GM23338 (cell line): ENCODE measurements around the gene PADI6. TPM values are rescaled to one million over a fixed set of nuclear protein-coding genes. Genes with fewer than 3 reads are reported as not detected.

Source experiments
- ATAC-seq: fragments of 200-7000 bp; cut with Tn5 transposase; 3 replicates; pipeline ENCODE4 v1.9.1; 2020
- DNase-seq: peaks from one replicate; pipeline ENCODE4 v3.0.0-alpha.2; 2015; ENCODE audit warnings: low spot score
- H2AFZ ChIP-seq: fragments of 200-600 bp; sonication (generic); 2 replicates; pipeline ENCODE4 v1.8.0; 2016; ENCODE audit warnings: antibody characterized with exemption, mild to moderate bottlenecking, moderate library complexity
- H3F3A ChIP-seq: fragments of 200-600 bp; sonication (generic); replicated peaks from 2 replicates; pipeline ENCODE4 v1.8.0; 2017; ENCODE audit warnings: antibody characterized with exemption, mixed run types, low read depth
- H3K27ac ChIP-seq: fragments of 200-600 bp; sonication (generic); 2 replicates; pipeline ENCODE4 v1.6.1; 2016; ENCODE audit warnings: low read depth
- H3K27me3 ChIP-seq: fragments of 200-600 bp; sonication (generic); 2 replicates; pipeline ENCODE4 v1.8.0; 2016; ENCODE audit warnings: mild to moderate bottlenecking, mixed run types, moderate library complexity; ENCODE audit not compliant: insufficient read depth
- H3K36me3 ChIP-seq: fragments of 200-600 bp; sonication (generic); 2 replicates; pipeline ENCODE4 v1.8.0; 2016; ENCODE audit warnings: mild to moderate bottlenecking; ENCODE audit not compliant: insufficient read depth
- H3K4me1 ChIP-seq: fragments of 200-600 bp; sonication (generic); 2 replicates; pipeline ENCODE4 v1.8.0; 2016; ENCODE audit warnings: mild to moderate bottlenecking, moderate library complexity; ENCODE audit not compliant: insufficient read depth
- H3K4me2 ChIP-seq: fragments of 200-600 bp; sonication (generic); 2 replicates; pipeline ENCODE4 v1.7.1; 2017; ENCODE audit warnings: mixed run types
- H3K4me3 ChIP-seq: fragments of 200-600 bp; sonication (generic); 2 replicates; pipeline ENCODE4 v1.6.1; 2016; ENCODE audit warnings: mixed run types
- H3K79me2 ChIP-seq: fragments of 200-600 bp; sonication (generic); replicated peaks from 2 replicates; pipeline ENCODE4 v1.8.0; 2017; ENCODE audit warnings: mild to moderate bottlenecking; ENCODE audit not compliant: insufficient read depth
- H3K9me2 ChIP-seq: fragments of 200-600 bp; sonication (generic); 2 replicates; pipeline ENCODE4 v1.8.0; 2017; ENCODE audit not compliant: insufficient read depth
- H4K20me1 ChIP-seq: fragments of 200-600 bp; sonication (generic); replicated peaks from 2 replicates; pipeline ENCODE4 v1.8.0; 2017; ENCODE audit warnings: mild to moderate bottlenecking; ENCODE audit not compliant: insufficient read depth
- H3K27ac Mint-ChIP-seq: 2 replicates; pipeline ENCODE4 v1.8.0; 2020; ENCODE audit warnings: inconsistent platforms, mild to moderate bottlenecking, moderate library complexity, mixed read lengths
- H3K27me3 Mint-ChIP-seq: 3 replicates; pipeline ENCODE4 v1.8.0; 2022; ENCODE audit warnings: low read depth, mild to moderate bottlenecking, moderate library complexity, mixed read lengths, inconsistent platforms; ENCODE audit not compliant: insufficient read depth, poor library complexity
- H3K36me3 Mint-ChIP-seq: 3 replicates; pipeline ENCODE4 v1.8.0; 2021; ENCODE audit warnings: low read depth, mild to moderate bottlenecking, inconsistent platforms, moderate library complexity, mixed read lengths
- H3K4me1 Mint-ChIP-seq: 3 replicates; pipeline ENCODE4 v1.8.0; 2020; ENCODE audit warnings: mild to moderate bottlenecking, inconsistent platforms, mixed read lengths
- H3K4me3 Mint-ChIP-seq: 3 replicates; pipeline ENCODE4 v1.8.0; 2021; ENCODE audit warnings: moderate library complexity, mild to moderate bottlenecking, inconsistent platforms, mixed read lengths
- H3K9me3 Mint-ChIP-seq: 3 replicates; pipeline ENCODE4 v1.8.0; 2020; ENCODE audit warnings: moderate library complexity, mild to moderate bottlenecking, inconsistent platforms, mixed read lengths
- CREB1 ChIP-seq: fragments of 250-450 bp; sonication (Bioruptor Pico); IDR thresholded peaks from 2 replicates; pipeline ENCODE4 v1.5.0; 2020; ENCODE audit warnings: low read depth, mild to moderate bottlenecking, moderate library complexity
- NANOG ChIP-seq: IDR thresholded peaks from 2 replicates; pipeline ENCODE4 v1.6.1; 2016; ENCODE audit warnings: antibody characterized with exemption, borderline replicate concordance
- ZNF114 ChIP-seq: fragments of 250-450 bp; sonication (Bioruptor Pico); IDR thresholded peaks from 2 replicates; pipeline ENCODE4 v1.5.0; 2020; ENCODE audit warnings: mild to moderate bottlenecking, moderate library complexity
- ZNF331 ChIP-seq: fragments of 250-450 bp; sonication (Bioruptor Pico); IDR thresholded peaks from 2 replicates; pipeline ENCODE4 v1.5.0; 2020; ENCODE audit warnings: low read depth, mild to moderate bottlenecking, moderate library complexity
- polyA plus RNA-seq: library from polyadenylated mRNA; unstranded; fragments of >200 nt; fragmentation: Nextera tagmentation; extraction: Ambion mirVana; gene quantifications from 2 replicates; pipeline ENCODE4 v1.2.1, GENCODE V29; 2016
- total RNA-seq: library from RNA; depleted of rRNA; stranded (reverse); fragments of >200 nt; shearing (Covaris generic); gene quantifications from 2 replicates; pipeline ENCODE4 v1.2.3, GENCODE V29; 2014
- TF ChIP-seq, protein P1 (sequence below): fragments of 250-450 bp; sonication (Bioruptor Pico); IDR thresholded peaks from 2 replicates; pipeline ENCODE4 v1.5.0; 2020; ENCODE audit warnings: mild to moderate bottlenecking, moderate library complexity
- TF ChIP-seq, protein P2 (sequence below), 2 experiments: fragments of 200-600 bp in 1 of 2; sonication (generic) in 1 of 2; conservative IDR thresholded peaks; 2 replicates each; pipeline versions ENCODE4 v1.5.1 to v1.6.1; 2016 to 2017; ENCODE audit warnings: antibody characterized with exemption in 2 of 2, low read depth in 2 of 2, mild to moderate bottlenecking in 2 of 2, moderate library complexity in 1 of 2
- TF ChIP-seq, protein P3 (sequence below): IDR thresholded peaks from one replicate; pipeline ENCODE4 v1.6.1; 2018; ENCODE audit warnings: antibody characterized with exemption; ENCODE audit not compliant: unreplicated experiment

The PADI6 gene
- total and polyA plus RNA-seq, 2 experiments from 2014 or later = not detected

DNA sequence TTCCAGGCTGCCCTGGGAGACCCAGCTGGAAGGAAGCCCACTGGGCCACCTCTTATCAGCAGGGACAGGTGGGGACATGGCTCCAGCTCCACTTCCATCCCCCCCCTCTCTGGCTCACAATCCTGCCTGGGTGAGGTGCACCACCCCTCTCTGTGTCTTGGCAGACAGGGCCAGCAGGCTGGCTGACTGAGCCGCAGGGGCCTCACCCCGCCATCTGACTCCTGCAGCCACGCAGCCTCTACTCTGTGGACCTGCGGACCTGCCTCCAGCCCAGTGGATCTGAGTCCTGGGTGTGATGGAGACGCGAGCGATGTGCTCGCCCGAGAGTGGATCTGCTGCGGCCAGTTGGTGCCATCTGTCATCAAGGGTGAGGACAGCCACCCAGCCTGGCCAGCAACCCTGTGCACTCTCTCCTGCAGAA lies 37.4 kb downstream of the PADI6 start:
- peaks cover 67% of the 10 kb centered on the region for H3K36me3 ChIP-seq
- no peak overlapping the region for H3K4me3 ChIP-seq
- H2AFZ ChIP-seq = no peak overlapping the region
- no peak overlapping the region for H3K4me3 Mint-ChIP-seq
- H3F3A ChIP-seq = peaks cover 89% of the 10 kb centered on the region
- no peak for ATAC-seq
- no peak overlapping the region; the same call in 1 of the 2 replicates for H3K27ac Mint-ChIP-seq
- peaks cover 93% of the 10 kb centered on the region for H3K36me3 Mint-ChIP-seq
- peak overlapping the region; percentile 80 for H3K27ac ChIP-seq
- peaks cover 63% of the 10 kb centered on the region for H3K4me1 Mint-ChIP-seq
- no peak for DNase-seq
- H3K4me2 ChIP-seq = no peak overlapping the region
- peaks cover 45% of the 10 kb centered on the region for H4K20me1 ChIP-seq
- H3K79me2 ChIP-seq = peaks cover 24% of the 10 kb centered on the region
- peaks cover 46% of the 10 kb centered on the region for H3K27me3 Mint-ChIP-seq
- peaks cover 3% of the 10 kb centered on the region; the same call in 1 of the 2 replicates for H3K4me1 ChIP-seq
- H3K9me2 ChIP-seq = no peaks in the 10 kb centered on the region
- no peaks in the 10 kb centered on the region for H3K27me3 ChIP-seq
- H3K9me3 Mint-ChIP-seq = no peaks in the 10 kb centered on the region; the same call in 2 of the 3 replicates
- no peak for TF ChIP-seq CREB1 (CRISPR knock-in tag)

DNA sequence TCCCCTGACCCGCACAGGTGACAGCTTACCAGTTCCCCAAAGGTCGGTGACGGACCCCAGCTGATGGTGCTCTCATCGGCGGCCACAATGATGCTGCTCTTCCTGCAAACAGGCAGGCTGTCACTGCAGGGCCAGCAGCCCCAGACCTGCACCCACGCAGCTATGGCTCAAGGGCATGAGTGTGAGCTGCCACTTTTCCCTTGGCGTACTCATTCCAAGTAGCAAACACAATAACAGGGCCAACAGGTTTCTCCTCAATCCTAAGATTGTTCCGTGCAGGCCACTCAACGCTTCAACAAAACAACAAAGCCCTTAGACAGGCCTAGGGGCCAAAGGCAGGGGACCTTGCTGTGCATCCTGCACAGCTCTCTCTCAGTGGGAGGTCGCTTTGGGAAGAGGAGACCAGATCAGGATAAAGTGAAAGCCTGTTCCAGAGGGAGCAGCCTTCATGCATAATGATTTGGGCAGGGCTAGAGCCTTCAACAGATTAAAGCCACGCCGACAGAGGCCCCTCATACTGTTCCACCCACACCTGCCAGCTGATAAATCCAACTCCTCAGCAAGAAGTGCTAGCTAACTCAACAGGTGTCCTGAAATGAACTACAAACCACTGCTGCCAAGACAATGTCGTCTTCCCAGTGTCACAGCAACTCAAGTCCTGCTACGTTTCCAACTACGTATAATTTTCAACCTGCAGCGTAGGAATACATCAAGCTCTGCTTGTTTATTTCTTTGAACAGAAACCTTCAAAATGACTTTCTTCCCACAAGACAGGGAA lies 40.3 kb downstream of the PADI6 start:
- Mint-ChIP-seq H3K4me1 (peaks cover 52% of the 10 kb centered on the region), H3K36me3 (peaks cover 100% of the 10 kb centered on the region), H3K27ac (no peak overlapping the region; the same call in 1 of the 2 replicates), H3K4me3 (no peak overlapping the region), H3K27me3 (peaks cover 30% of the 10 kb centered on the region), H3K9me3 (no peaks in the 10 kb centered on the region; the same call in 2 of the 3 replicates)
- Histone ChIP-seq H3K4me2 (no peak overlapping the region), H3K27me3 (no peaks in the 10 kb centered on the region), H3K4me3 (no peak overlapping the region), H3K79me2 (peaks cover 50% of the 10 kb centered on the region), H3K9me2 (no peaks in the 10 kb centered on the region), H3K4me1 (peaks cover 3% of the 10 kb centered on the region; the same call in 1 of the 2 replicates), H4K20me1 (peaks cover 66% of the 10 kb centered on the region), H3K36me3 (peaks cover 94% of the 10 kb centered on the region), H3F3A (peaks cover 91% of the 10 kb centered on the region), H2AFZ (no peak overlapping the region), H3K27ac (peak overlapping the region; percentile 80)
- no peak for ATAC-seq
- no peak for DNase-seq
- TF ChIP-seq ZNF331 = no peak
- no peak for TF ChIP-seq NANOG
- TF ChIP-seq, protein P1, sequence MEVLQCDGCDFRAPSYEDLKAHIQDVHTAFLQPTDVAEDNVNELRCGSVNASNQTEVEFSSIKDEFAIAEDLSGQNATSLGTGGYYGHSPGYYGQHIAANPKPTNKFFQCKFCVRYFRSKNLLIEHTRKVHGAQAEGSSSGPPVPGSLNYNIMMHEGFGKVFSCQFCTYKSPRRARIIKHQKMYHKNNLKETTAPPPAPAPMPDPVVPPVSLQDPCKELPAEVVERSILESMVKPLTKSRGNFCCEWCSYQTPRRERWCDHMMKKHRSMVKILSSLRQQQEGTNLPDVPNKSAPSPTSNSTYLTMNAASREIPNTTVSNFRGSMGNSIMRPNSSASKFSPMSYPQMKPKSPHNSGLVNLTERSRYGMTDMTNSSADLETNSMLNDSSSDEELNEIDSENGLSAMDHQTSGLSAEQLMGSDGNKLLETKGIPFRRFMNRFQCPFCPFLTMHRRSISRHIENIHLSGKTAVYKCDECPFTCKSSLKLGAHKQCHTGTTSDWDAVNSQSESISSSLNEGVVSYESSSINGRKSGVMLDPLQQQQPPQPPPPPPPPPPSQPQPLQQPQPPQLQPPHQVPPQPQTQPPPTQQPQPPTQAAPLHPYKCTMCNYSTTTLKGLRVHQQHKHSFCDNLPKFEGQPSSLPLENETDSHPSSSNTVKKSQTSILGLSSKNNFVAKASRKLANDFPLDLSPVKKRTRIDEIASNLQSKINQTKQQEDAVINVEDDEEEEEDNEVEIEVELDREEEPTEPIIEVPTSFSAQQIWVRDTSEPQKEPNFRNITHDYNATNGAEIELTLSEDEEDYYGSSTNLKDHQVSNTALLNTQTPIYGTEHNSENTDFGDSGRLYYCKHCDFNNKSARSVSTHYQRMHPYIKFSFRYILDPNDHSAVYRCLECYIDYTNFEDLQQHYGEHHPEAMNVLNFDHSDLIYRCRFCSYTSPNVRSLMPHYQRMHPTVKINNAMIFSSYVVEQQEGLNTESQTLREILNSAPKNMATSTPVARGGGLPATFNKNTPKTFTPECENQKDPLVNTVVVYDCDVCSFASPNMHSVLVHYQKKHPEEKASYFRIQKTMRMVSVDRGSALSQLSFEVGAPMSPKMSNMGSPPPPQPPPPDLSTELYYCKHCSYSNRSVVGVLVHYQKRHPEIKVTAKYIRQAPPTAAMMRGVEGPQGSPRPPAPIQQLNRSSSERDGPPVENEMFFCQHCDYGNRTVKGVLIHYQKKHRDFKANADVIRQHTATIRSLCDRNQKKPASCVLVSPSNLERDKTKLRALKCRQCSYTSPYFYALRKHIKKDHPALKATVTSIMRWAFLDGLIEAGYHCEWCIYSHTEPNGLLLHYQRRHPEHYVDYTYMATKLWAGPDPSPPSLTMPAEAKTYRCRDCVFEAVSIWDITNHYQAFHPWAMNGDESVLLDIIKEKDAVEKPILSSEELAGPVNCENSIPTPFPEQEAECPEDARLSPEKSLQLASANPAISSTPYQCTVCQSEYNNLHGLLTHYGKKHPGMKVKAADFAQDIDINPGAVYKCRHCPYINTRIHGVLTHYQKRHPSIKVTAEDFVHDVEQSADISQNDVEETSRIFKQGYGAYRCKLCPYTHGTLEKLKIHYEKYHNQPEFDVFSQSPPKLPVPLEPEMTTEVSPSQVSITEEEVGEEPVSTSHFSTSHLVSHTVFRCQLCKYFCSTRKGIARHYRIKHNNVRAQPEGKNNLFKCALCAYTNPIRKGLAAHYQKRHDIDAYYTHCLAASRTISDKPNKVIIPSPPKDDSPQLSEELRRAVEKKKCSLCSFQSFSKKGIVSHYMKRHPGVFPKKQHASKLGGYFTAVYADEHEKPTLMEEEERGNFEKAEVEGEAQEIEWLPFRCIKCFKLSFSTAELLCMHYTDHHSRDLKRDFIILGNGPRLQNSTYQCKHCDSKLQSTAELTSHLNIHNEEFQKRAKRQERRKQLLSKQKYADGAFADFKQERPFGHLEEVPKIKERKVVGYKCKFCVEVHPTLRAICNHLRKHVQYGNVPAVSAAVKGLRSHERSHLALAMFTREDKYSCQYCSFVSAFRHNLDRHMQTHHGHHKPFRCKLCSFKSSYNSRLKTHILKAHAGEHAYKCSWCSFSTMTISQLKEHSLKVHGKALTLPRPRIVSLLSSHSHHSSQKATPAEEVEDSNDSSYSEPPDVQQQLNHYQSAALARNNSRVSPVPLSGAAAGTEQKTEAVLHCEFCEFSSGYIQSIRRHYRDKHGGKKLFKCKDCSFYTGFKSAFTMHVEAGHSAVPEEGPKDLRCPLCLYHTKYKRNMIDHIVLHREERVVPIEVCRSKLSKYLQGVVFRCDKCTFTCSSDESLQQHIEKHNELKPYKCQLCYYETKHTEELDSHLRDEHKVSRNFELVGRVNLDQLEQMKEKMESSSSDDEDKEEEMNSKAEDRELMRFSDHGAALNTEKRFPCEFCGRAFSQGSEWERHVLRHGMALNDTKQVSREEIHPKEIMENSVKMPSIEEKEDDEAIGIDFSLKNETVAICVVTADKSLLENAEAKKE (CRISPR knock-in tag) = no peak
- TF ChIP-seq, protein P2, sequence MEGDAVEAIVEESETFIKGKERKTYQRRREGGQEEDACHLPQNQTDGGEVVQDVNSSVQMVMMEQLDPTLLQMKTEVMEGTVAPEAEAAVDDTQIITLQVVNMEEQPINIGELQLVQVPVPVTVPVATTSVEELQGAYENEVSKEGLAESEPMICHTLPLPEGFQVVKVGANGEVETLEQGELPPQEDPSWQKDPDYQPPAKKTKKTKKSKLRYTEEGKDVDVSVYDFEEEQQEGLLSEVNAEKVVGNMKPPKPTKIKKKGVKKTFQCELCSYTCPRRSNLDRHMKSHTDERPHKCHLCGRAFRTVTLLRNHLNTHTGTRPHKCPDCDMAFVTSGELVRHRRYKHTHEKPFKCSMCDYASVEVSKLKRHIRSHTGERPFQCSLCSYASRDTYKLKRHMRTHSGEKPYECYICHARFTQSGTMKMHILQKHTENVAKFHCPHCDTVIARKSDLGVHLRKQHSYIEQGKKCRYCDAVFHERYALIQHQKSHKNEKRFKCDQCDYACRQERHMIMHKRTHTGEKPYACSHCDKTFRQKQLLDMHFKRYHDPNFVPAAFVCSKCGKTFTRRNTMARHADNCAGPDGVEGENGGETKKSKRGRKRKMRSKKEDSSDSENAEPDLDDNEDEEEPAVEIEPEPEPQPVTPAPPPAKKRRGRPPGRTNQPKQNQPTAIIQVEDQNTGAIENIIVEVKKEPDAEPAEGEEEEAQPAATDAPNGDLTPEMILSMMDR (conservative IDR thresholded peaks at IDR 0.05; ENCODE audit: low read depth in 2 of 2) = no peak
- no peak for TF ChIP-seq ZNF114 (CRISPR knock-in tag)
- TF ChIP-seq, protein P3, sequence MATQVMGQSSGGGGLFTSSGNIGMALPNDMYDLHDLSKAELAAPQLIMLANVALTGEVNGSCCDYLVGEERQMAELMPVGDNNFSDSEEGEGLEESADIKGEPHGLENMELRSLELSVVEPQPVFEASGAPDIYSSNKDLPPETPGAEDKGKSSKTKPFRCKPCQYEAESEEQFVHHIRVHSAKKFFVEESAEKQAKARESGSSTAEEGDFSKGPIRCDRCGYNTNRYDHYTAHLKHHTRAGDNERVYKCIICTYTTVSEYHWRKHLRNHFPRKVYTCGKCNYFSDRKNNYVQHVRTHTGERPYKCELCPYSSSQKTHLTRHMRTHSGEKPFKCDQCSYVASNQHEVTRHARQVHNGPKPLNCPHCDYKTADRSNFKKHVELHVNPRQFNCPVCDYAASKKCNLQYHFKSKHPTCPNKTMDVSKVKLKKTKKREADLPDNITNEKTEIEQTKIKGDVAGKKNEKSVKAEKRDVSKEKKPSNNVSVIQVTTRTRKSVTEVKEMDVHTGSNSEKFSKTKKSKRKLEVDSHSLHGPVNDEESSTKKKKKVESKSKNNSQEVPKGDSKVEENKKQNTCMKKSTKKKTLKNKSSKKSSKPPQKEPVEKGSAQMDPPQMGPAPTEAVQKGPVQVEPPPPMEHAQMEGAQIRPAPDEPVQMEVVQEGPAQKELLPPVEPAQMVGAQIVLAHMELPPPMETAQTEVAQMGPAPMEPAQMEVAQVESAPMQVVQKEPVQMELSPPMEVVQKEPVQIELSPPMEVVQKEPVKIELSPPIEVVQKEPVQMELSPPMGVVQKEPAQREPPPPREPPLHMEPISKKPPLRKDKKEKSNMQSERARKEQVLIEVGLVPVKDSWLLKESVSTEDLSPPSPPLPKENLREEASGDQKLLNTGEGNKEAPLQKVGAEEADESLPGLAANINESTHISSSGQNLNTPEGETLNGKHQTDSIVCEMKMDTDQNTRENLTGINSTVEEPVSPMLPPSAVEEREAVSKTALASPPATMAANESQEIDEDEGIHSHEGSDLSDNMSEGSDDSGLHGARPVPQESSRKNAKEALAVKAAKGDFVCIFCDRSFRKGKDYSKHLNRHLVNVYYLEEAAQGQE = no peak
